HG02884 (cell line): Measurements from ENCODE around the gene PHPT1.
"Not testable (repeated sequence)": the region's sequence is repeated elsewhere in the genome, so short reads cannot be mapped to it uniquely, and the experiment has no call there.

Experiments used
- ATAC-seq: cut with Tn5 transposase; IDR thresholded peaks from one replicate; pipeline ENCODE4 v1.9.1; 2021; ENCODE audit warnings: mild to moderate bottlenecking, moderate library complexity; ENCODE audit not compliant: unreplicated experiment

PHPT1 gene

GRCh38 chr9:136882947-136883283 lies 33.7 kb downstream of the PHPT1 start:
- ATAC-seq, result not testable (repeated sequence)

- not testable (repeated sequence) for ATAC-seq
These were observed 34.5 kb downstream of the PHPT1 start for GRCh38 chr9:136883670-136884069.

GRCh38 chr9:136885950-136886578 lies 36.9 kb downstream of the PHPT1 start, which contains the start of gene TRAF2:
Gene TRAF2 (plus strand): TSS chr9:136886516. CDS start chr9:136898741, 12,225 bp downstream.
- peak; percentile 81 for ATAC-seq

- ATAC-seq, result no peak
These were observed 37.7 kb downstream of the PHPT1 start for GRCh38 chr9:136886610-136887597.

GRCh38 chr9:136888454-136888853 lies 39.2 kb downstream of the PHPT1 start:
- no peak for ATAC-seq

- no peak for ATAC-seq
These were observed 40.6 kb downstream of the PHPT1 start for GRCh38 chr9:136889858-136890257.

- no peak for ATAC-seq
These were observed 41.5 kb downstream of the PHPT1 start for GRCh38 chr9:136890661-136891060.

GRCh38 chr9:136896027-136896426 lies 46.8 kb downstream of the PHPT1 start:
- ATAC-seq, result no peak

- no peak for ATAC-seq
These were observed 49.4 kb downstream of the PHPT1 start for GRCh38 chr9:136898483-136899100.

GRCh38 chr9:136899196-136899595 lies 50.0 kb downstream of the PHPT1 start:
- ATAC-seq, result peak; percentile 42

- no peak for ATAC-seq
These were observed 51.3 kb downstream of the PHPT1 start for GRCh38 chr9:136900556-136900955.
